GM10266 (cell line): ENCODE results near the gene PIAS1.
"Not testable (repeated sequence)": the region's sequence is repeated elsewhere in the genome, so short reads cannot be mapped to it uniquely, and the experiment has no call there.

Experiments
- DNase-seq: peaks from one replicate; pipeline ENCODE4 v3.0.0; 2012; ENCODE audit errors: extremely low spot score
- TF ChIP-seq, protein P1 (sequence below): IDR thresholded peaks from 2 replicates; pipeline ENCODE4 v1.5.1; 2012; ENCODE audit warnings: mild to moderate bottlenecking, low read depth; ENCODE audit not compliant: control insufficient read depth, insufficient read depth; ENCODE audit errors: missing control alignments

PIAS1 gene

GRCh38 chr15:68200016-68200861 lies 146.1 kb downstream of the PIAS1 start:
- TF ChIP-seq, protein P1, sequence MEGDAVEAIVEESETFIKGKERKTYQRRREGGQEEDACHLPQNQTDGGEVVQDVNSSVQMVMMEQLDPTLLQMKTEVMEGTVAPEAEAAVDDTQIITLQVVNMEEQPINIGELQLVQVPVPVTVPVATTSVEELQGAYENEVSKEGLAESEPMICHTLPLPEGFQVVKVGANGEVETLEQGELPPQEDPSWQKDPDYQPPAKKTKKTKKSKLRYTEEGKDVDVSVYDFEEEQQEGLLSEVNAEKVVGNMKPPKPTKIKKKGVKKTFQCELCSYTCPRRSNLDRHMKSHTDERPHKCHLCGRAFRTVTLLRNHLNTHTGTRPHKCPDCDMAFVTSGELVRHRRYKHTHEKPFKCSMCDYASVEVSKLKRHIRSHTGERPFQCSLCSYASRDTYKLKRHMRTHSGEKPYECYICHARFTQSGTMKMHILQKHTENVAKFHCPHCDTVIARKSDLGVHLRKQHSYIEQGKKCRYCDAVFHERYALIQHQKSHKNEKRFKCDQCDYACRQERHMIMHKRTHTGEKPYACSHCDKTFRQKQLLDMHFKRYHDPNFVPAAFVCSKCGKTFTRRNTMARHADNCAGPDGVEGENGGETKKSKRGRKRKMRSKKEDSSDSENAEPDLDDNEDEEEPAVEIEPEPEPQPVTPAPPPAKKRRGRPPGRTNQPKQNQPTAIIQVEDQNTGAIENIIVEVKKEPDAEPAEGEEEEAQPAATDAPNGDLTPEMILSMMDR = no peak
- DNase-seq = no peak

GRCh38 chr15:68201153-68201878 lies 147.2 kb downstream of the PIAS1 start:
- no peak for DNase-seq
- TF ChIP-seq, protein P1 = no peak

GRCh38 chr15:68201879-68202261 lies 147.8 kb downstream of the PIAS1 start:
- TF ChIP-seq, protein P1 = no peak
- DNase-seq = no peak

GRCh38 chr15:68202994-68203393 lies 148.9 kb downstream of the PIAS1 start:
- not testable (repeated sequence) for DNase-seq

DNA sequence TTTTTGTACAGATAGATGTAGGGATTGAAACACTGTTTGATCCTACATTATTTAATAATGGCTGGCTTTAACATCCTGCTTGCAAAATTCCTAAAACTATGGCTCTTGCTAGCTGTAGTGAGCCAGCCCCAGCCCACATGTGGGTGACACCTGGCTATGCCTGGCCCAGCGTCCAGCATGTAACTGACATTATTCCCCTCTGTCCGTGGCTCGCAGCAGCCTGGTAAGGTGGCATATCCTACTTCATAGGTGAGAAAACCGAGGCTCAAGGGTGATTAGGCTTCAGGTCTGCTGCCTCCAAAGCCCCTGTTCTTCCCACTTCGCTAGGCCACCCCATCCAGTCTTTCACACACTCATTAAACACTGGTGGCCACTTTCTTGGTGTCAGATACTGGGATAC lies 149.4 kb downstream of the PIAS1 start:
- DNase-seq = no peak
- TF ChIP-seq, protein P1 = no peak

DNA sequence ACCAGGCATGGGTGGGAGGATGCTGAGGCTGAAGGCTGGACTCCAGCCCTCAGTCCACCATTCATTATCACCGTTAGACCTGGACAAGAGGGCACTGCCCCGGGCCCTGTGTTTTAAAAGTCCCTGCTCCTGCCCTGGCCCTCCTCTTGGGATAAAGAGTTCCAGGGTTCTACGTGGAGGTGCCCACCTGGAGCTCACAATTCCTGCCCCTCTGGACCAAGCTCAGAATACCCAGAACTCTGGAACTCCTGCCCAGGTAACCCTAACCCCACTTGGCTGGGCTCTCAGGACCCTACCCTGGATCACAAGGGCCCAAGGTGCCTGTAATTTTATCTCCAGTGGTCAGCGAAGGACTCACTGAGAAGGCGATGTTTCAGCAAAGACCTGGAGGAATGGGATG lies 149.8 kb downstream of the PIAS1 start:
- TF ChIP-seq, protein P1 = no peak

DNA sequence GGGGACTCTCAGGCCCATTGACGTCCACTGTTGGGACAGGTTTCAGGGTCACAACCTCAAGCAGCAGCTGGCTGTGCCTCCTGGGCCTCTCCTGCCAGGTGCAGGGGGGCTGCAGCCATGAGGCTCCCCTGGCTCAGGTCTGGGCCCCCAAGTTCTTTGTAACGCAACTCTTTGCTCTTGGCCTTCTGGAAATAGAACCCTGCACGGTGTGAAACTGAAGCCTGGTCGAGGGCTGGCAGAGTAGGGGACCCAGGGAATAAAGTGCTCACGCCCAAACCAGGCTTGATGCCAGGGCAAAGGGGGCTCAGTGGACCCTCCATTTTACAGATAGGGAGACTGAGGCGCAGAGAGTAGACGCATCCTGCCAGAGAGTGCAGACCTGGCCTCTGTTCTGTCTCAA lies 150.2 kb downstream of the PIAS1 start:
- TF ChIP-seq, protein P1 = no peak
- DNase-seq = no peak

More for the DNA sequence above, 149.8 kb downstream of the PIAS1 start:
- DNase-seq = no peak
